Measurements from ENCODE around the gene CHRNB4.

GRCh38 chr15:78605201-78605600 is 35.8 kb downstream of the CHRNB4 start:
- TF ChIP-seq CTCF (conservative IDR thresholded peaks at IDR 0.05) (no peak), EZH2 (IDR thresholded peaks at IDR 0.05; ENCODE audit: low read depth) (no peak)
